Measurements from ENCODE around the gene CD22. TPM values are rescaled to one million over a fixed set of nuclear protein-coding genes. Genes with fewer than 3 reads are reported as not detected.

Gene CD22
- total RNA-seq, 1 experiment from 2014 or later: not detected

GRCh38 chr19:35304036-35304435 is 25.0 kb upstream of the CD22 start:
- Histone ChIP-seq H3K36me3 (ENCODE audit: insufficient read depth, low read length, poor library complexity, severe bottlenecking) (no peaks in the 10 kb centered on the region), H3K9me3 (ENCODE audit: low read depth, low read length, poor library complexity, severe bottlenecking) (no peaks in the 10 kb centered on the region), H3K27me3 (replicated peaks; ENCODE audit: insufficient read depth, low read depth, low read length, poor library complexity) (no peaks in the 10 kb centered on the region), H3K4me3 (ENCODE audit: low read depth, low read length, poor library complexity, severe bottlenecking) (no peak overlapping the region), H3K27ac (ENCODE audit: low read depth, low read length, poor library complexity, severe bottlenecking) (no peak overlapping the region), H3K4me1 (ENCODE audit: insufficient read depth, low read length, poor library complexity, severe bottlenecking) (no peaks in the 10 kb centered on the region)
- intact Hi-C loops (cut with micrococcal nuclease; ENCODE audit: unreplicated experiment): no loop called here
- ChIA-PET CTCF (no interaction called here), POLR2A (ENCODE audit: low non-redundant PET) (no interaction called here)
- BruUV-seq (replicated peaks): no TSS peak
- TF ChIP-seq CTCF (conservative IDR thresholded peaks at IDR 0.05; ENCODE audit: low read depth, low read length): no peak
- no peak for DNase-seq (ENCODE audit: low spot score)

GRCh38 chr19:35305181-35305580 is 23.8 kb upstream of the CD22 start:
- Histone ChIP-seq H3K4me1 (ENCODE audit: insufficient read depth, low read length, poor library complexity, severe bottlenecking) (no peaks in the 10 kb centered on the region), H3K4me3 (ENCODE audit: low read depth, low read length, poor library complexity, severe bottlenecking) (no peak overlapping the region), H3K27me3 (replicated peaks; ENCODE audit: insufficient read depth, low read depth, low read length, poor library complexity) (no peaks in the 10 kb centered on the region), H3K9me3 (ENCODE audit: low read depth, low read length, poor library complexity, severe bottlenecking) (no peaks in the 10 kb centered on the region), H3K27ac (ENCODE audit: low read depth, low read length, poor library complexity, severe bottlenecking) (no peak overlapping the region), H3K36me3 (ENCODE audit: insufficient read depth, low read length, poor library complexity, severe bottlenecking) (no peaks in the 10 kb centered on the region)
- no TSS peak for BruUV-seq (replicated peaks)
- intact Hi-C loops (cut with micrococcal nuclease; ENCODE audit: unreplicated experiment): no loop called here
- CTCF ChIA-PET: no interaction called here
- TF ChIP-seq CTCF (conservative IDR thresholded peaks at IDR 0.05; ENCODE audit: low read depth, low read length) (no peak), EZH2 (IDR thresholded peaks at IDR 0.05; ENCODE audit: borderline replicate concordance, low read depth, low read length, poor library complexity, severe bottlenecking) (no peak)
- DNase-seq (ENCODE audit: low spot score): no peak
- POLR2A ChIA-PET (ENCODE audit: low non-redundant PET): no interaction called here

- Histone ChIP-seq H3K9me3 (ENCODE audit: low read depth, low read length, poor library complexity, severe bottlenecking) (no peaks in the 10 kb centered on the region), H3K27ac (ENCODE audit: low read depth, low read length, poor library complexity, severe bottlenecking) (no peak overlapping the region), H3K4me3 (ENCODE audit: low read depth, low read length, poor library complexity, severe bottlenecking) (no peak overlapping the region), H3K4me1 (ENCODE audit: insufficient read depth, low read length, poor library complexity, severe bottlenecking) (no peaks in the 10 kb centered on the region), H3K36me3 (ENCODE audit: insufficient read depth, low read length, poor library complexity, severe bottlenecking) (no peaks in the 10 kb centered on the region), H3K27me3 (replicated peaks; ENCODE audit: insufficient read depth, low read depth, low read length, poor library complexity) (no peaks in the 10 kb centered on the region)
- DNase-seq (ENCODE audit: low spot score): peak; percentile 23
- BruUV-seq (replicated peaks): no TSS peak
- POLR2A ChIA-PET (ENCODE audit: low non-redundant PET): no interaction called here
- intact Hi-C loops (cut with micrococcal nuclease; ENCODE audit: unreplicated experiment): no loop called here
- peak; percentile 55 for TF ChIP-seq CTCF (conservative IDR thresholded peaks at IDR 0.05; ENCODE audit: low read depth, low read length)
- TF ChIP-seq EZH2 (IDR thresholded peaks at IDR 0.05; ENCODE audit: borderline replicate concordance, low read depth, low read length, poor library complexity, severe bottlenecking): no peak
- CTCF ChIA-PET: no interaction called here
Observed at GRCh38 chr19:35306473-35307246, 22.3 kb upstream of the CD22 start.
